Hepatocyte (in vitro differentiated cells): ENCODE results near the gene GORASP1.

Source experiments
- CTCF ChIP-seq: fragments of 200-600 bp; sonication (generic); IDR thresholded peaks from 2 replicates; pipeline ENCODE4 v1.5.1; 2016; ENCODE audit warnings: antibody characterized with exemption, mild to moderate bottlenecking; ENCODE audit not compliant: poor library complexity
- EZH2 ChIP-seq: fragments of 200-600 bp; sonication (generic); IDR thresholded peaks from 2 replicates; pipeline ENCODE4 v1.6.1; 2016; ENCODE audit warnings: antibody characterized with exemption, mild to moderate bottlenecking, borderline replicate concordance

- no peak for TF ChIP-seq CTCF
- no peak for TF ChIP-seq EZH2
Measured at GRCh38 chr3:39154280-39155021, 47.0 kb upstream of the GORASP1 start.
